Large intestine (tissue), 3 donors: ENCODE results near the gene ADAMTS17. TPM values are rescaled to one million over a fixed set of nuclear protein-coding genes. Genes with fewer than 3 reads are reported as not detected.

Experiments used
- DNase-seq, 2 donors: peaks; one replicate each; pipeline versions ENCODE4 v3.0.0 to v3.0.0-alpha.2; 2013
- H3K27ac ChIP-seq: one replicate; pipeline ENCODE4 v1.5.1; 2013; ENCODE audit warnings: low read length
- H3K27me3 ChIP-seq: 2 replicates; pipeline ENCODE4 v1.6.1; 2013; ENCODE audit warnings: low read length; ENCODE audit not compliant: control insufficient read depth, insufficient read depth
- H3K36me3 ChIP-seq: 2 replicates; pipeline ENCODE4 v1.6.1; 2013; ENCODE audit warnings: low read length; ENCODE audit not compliant: control insufficient read depth, insufficient read depth
- H3K4me1 ChIP-seq: one replicate; pipeline ENCODE4 v1.6.1; 2013; ENCODE audit warnings: low read length; ENCODE audit not compliant: control insufficient read depth, insufficient read depth
- H3K4me3 ChIP-seq: one replicate; pipeline ENCODE4 v1.5.1; 2013; ENCODE audit warnings: low read length
- H3K9me3 ChIP-seq: one replicate; pipeline ENCODE4 v1.6.1; 2013; ENCODE audit warnings: mild to moderate bottlenecking, low read depth, low read length, moderate library complexity; ENCODE audit not compliant: control insufficient read depth
- WGBS: methylation state at CpG from one replicate; pipeline ENCODE4 v1.1.5; 2013; ENCODE audit warnings: low lambda C conversion rate; ENCODE audit not compliant: insufficient coverage; 5-methylcytosine and 5-hydroxymethylcytosine counted together
- polyA plus RNA-seq: library from polyadenylated mRNA; unstranded; fragments of 120-200 nt; gene quantifications from one replicate; pipeline ENCODE4 v1.2.1, GENCODE V29; 2013

ADAMTS17 gene
- polyA plus RNA-seq, 1 donor: 3.7 TPM

DNA sequence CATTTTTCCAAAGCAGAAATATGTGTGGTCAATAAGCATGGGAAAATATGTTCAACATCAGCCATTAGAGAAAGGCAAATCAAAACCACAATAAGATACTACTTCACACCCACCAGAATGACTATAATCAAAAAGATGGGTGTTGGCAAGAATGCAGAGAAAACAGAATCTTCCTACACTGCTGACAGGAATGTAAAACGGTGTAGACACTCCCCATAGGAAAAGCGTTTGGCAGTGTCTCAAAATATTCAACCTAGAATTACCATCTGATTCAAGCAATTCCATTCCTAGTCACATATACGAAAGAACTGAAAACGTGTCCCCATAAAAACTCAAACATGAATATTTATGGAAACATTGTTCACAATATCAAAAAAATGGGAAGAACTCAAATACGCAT lies 123.3 kb downstream of the ADAMTS17 start:
- WGBS: no CpG with 5 or more reads among the region's 5 CpGs
- no peaks in the 10 kb centered on the region for H3K27me3 ChIP-seq

GRCh38 chr15:100216182-100216581 lies 125.6 kb downstream of the ADAMTS17 start:
- peak; percentile 78 to 89 for DNase-seq
- H3K9me3 ChIP-seq: no peaks in the 10 kb centered on the region
- peak overlapping the region; percentile 70 for H3K27ac ChIP-seq
- no peak overlapping the region for H3K4me3 ChIP-seq
- 20% methylated on average over 3 of the region's 8 CpGs for WGBS
- H3K4me1 ChIP-seq: peaks cover 43% of the 10 kb centered on the region
- no peaks in the 10 kb centered on the region for H3K27me3 ChIP-seq
- H3K36me3 ChIP-seq: no peaks in the 10 kb centered on the region

More for the DNA sequence above, 123.3 kb downstream of the ADAMTS17 start:
- Histone ChIP-seq H3K4me3 (no peak overlapping the region), H3K9me3 (no peaks in the 10 kb centered on the region), H3K36me3 (no peaks in the 10 kb centered on the region), H3K4me1 (peaks cover 28% of the 10 kb centered on the region), H3K27ac (no peak overlapping the region)
- no peak for DNase-seq

GRCh38 chr15:100215843-100216169 lies 126.0 kb downstream of the ADAMTS17 start:
- H3K36me3 ChIP-seq: no peaks in the 10 kb centered on the region
- H3K9me3 ChIP-seq: no peaks in the 10 kb centered on the region
- no CpG with 5 or more reads among the region's 3 CpGs for WGBS
- no peak for DNase-seq
- H3K27ac ChIP-seq: peak overlapping the region; percentile 70
- H3K4me3 ChIP-seq: no peak overlapping the region
- H3K27me3 ChIP-seq: no peaks in the 10 kb centered on the region
- H3K4me1 ChIP-seq: peaks cover 43% of the 10 kb centered on the region

DNA sequence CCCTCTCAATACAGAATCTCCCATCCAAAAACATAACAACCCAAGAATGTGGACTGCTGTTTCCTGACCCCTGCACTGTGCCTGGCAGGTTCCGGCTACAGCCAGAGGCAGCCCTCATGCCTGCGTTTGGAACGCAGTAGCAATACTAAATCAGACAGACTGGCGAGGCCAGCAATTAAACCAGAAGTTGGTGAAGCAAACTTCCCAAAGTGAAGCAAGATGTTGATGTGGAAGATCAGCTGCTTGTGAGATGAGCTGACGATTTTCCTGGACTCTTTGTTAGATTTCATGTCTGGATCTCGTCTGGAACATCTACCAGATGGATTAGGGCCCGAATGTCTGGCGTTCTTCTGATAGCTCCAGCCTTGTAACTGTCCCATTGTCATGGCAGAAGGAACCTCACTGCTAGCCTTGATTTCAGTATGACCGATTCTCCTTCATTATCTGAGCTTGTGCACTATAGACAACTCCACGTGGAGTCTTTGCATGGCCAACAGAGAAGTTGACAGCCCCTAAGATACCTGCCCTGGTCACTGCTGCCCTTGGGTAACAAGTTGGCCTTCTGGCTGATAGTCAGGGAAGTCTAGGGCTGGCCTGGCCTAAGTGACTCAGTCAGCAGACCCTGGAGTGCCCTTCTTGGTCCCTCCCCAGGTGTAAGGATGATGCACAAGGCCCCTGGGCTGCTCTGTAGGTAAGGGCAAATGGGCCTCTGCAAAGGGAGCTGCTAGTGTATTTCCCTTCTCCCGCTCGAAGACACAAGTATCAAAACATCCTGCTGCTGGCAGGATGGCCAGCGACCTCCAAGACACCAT lies 126.5 kb downstream of the ADAMTS17 start:
- H3K4me3 ChIP-seq: no peak overlapping the region
- no peak for DNase-seq

GRCh38 chr15:100211855-100212850 lies 129.6 kb downstream of the ADAMTS17 start:
- H3K4me3 ChIP-seq: peak overlapping the region; percentile 14
- WGBS: 20% methylated on average over 1 of the region's 11 CpGs
- H3K27ac ChIP-seq: peak overlapping the region; percentile 87
- no peaks in the 10 kb centered on the region for H3K9me3 ChIP-seq
- no peaks in the 10 kb centered on the region for H3K36me3 ChIP-seq
- DNase-seq: peak; percentile 92 to 96
- H3K4me1 ChIP-seq: peaks cover 48% of the 10 kb centered on the region
- H3K27me3 ChIP-seq: no peaks in the 10 kb centered on the region

More for the DNA sequence above, 126.5 kb downstream of the ADAMTS17 start:
- WGBS: no CpG with 5 or more reads among the region's 13 CpGs
- Histone ChIP-seq H3K9me3 (no peaks in the 10 kb centered on the region), H3K4me1 (peaks cover 43% of the 10 kb centered on the region), H3K27me3 (no peaks in the 10 kb centered on the region), H3K36me3 (no peaks in the 10 kb centered on the region), H3K27ac (peak overlapping the region; percentile 70)

GRCh38 chr15:100210338-100210737 lies 131.4 kb downstream of the ADAMTS17 start:
- H3K36me3 ChIP-seq: no peaks in the 10 kb centered on the region
- no CpG with 5 or more reads among the region's 5 CpGs for WGBS
- H3K4me1 ChIP-seq: peaks cover 49% of the 10 kb centered on the region
- H3K9me3 ChIP-seq: no peaks in the 10 kb centered on the region
- H3K4me3 ChIP-seq: no peak overlapping the region
- no peak overlapping the region for H3K27ac ChIP-seq
- no peak for DNase-seq
- no peaks in the 10 kb centered on the region for H3K27me3 ChIP-seq

DNA sequence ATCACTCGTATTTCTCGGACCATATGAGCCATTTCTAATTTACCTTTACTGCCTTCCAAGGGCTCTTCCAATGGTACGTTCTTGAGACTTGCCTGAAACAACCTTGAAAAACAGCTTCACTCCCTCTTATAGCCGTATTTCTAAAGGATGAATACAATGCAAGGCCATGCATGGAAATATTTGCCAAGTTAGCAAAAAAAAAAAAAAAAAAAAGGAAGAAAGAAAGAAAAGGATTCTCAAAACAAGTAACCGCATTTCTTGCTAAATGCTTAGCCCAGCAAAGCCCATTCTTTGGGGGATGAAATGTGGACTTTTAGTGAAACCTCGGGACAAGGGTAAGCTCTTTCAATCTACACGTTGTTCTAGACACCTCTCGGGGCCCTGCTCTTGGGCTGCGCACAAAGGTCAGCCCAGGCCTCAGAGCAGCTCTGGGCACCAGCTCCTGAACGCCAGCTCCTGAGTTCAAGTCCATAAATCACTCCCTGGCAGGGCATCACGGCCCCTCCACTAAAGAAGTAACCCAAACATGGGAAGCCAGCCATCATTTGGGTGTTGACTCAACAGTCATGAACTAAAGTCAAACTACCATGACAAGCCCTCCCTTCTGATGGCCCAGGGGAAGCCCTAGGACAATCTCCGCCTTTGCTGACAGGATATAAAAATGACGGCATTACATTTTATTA lies 132.7 kb downstream of the ADAMTS17 start:
- Histone ChIP-seq H3K27me3 (no peaks in the 10 kb centered on the region), H3K27ac (peak overlapping the region; percentile 56), H3K4me3 (no peak overlapping the region), H3K36me3 (no peaks in the 10 kb centered on the region), H3K4me1 (peaks cover 44% of the 10 kb centered on the region), H3K9me3 (no peaks in the 10 kb centered on the region)
- no CpG with 5 or more reads among the region's 13 CpGs for WGBS
- peak; percentile 36 to 44 for DNase-seq

- DNase-seq: no peak
- no peak overlapping the region for H3K4me3 ChIP-seq
- no peak overlapping the region for H3K27ac ChIP-seq
- WGBS: no CpG with 5 or more reads among the region's 2 CpGs
- no peaks in the 10 kb centered on the region for H3K9me3 ChIP-seq
- no peaks in the 10 kb centered on the region for H3K36me3 ChIP-seq
- peaks cover 34% of the 10 kb centered on the region for H3K4me1 ChIP-seq
- H3K27me3 ChIP-seq: no peaks in the 10 kb centered on the region
Measured at GRCh38 chr15:100207053-100207452, 134.7 kb downstream of the ADAMTS17 start.

DNA sequence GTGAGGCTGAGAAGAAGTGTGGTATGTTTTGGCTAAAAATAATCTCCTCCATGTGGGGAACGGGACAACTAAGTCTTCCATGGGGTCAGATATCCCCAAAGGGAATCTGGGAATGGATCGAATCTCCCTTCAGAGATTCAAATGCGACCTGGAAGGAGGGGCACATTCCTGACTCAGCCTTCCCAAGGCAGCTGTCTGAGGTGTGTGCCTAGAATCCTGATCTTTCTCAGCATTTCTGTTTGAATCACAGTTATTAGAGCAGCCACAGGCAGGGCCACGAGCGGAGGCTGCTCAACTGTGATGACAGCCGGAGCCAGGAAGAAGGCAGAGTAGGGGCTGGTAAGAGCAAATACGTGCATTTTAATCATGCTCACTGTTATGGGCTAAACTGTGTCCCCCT lies 135.1 kb downstream of the ADAMTS17 start:
- no peaks in the 10 kb centered on the region for H3K27me3 ChIP-seq
- H3K36me3 ChIP-seq: no peaks in the 10 kb centered on the region
- H3K27ac ChIP-seq: no peak overlapping the region
- no peak overlapping the region for H3K4me3 ChIP-seq
- peaks cover 34% of the 10 kb centered on the region for H3K4me1 ChIP-seq
- no peaks in the 10 kb centered on the region for H3K9me3 ChIP-seq
- DNase-seq: no peak
- WGBS: no CpG with 5 or more reads among the region's 7 CpGs
